Suprapubic skin (tissue), 4 donors: ENCODE results near the gene RPS10. TPM values are rescaled to one million over a fixed set of nuclear protein-coding genes. Genes with fewer than 3 reads are reported as not detected.

ENCODE experiments used
- DNase-seq, 2 donors: peaks; one replicate each; pipeline ENCODE4 v3.0.0-alpha.2; 2019; ENCODE audit warnings: low spot score in 2 of 2
- H3K27ac ChIP-seq: fragments of 200-600 bp; sonication (generic); one replicate; pipeline ENCODE4 v1.5.1; 2019
- H3K27me3 ChIP-seq: fragments of 200-600 bp; sonication (generic); one replicate; pipeline ENCODE4 v1.5.1; 2019
- H3K36me3 ChIP-seq: fragments of 200-600 bp; sonication (generic); one replicate; pipeline ENCODE4 v1.5.1; 2019
- H3K4me1 ChIP-seq: fragments of 200-600 bp; sonication (generic); one replicate; pipeline ENCODE4 v1.5.1; 2019
- H3K4me3 ChIP-seq: fragments of 200-600 bp; sonication (generic); one replicate; pipeline ENCODE4 v1.5.1; 2019; ENCODE audit warnings: mild to moderate bottlenecking
- H3K9me3 ChIP-seq: fragments of 200-600 bp; sonication (generic); one replicate; pipeline ENCODE4 v1.5.1; 2019
- EP300 ChIP-seq: sonication (generic); formaldehyde crosslinking; IDR thresholded peaks from one replicate; pipeline ENCODE4 v1.6.1; 2017; ENCODE audit warnings: antibody characterized with exemption
- POLR2A ChIP-seq, 2 donors: fragments of 450-650 bp; IDR thresholded peaks; one replicate each; pipeline ENCODE4 v1.6.1; 2017; ENCODE audit warnings: antibody characterized with exemption in 2 of 2, mild to moderate bottlenecking in 2 of 2, moderate library complexity in 2 of 2
- POLR2AphosphoS5 ChIP-seq, 3 donors: sonication (generic); formaldehyde crosslinking; IDR thresholded peaks; one replicate each; pipeline ENCODE4 v1.6.1; 2017; ENCODE audit warnings: antibody characterized with exemption in 3 of 3
- WGBS: methylation state at CpG from one replicate; pipeline ENCODE4 v1.1.5; 2018; 5-methylcytosine and 5-hydroxymethylcytosine counted together
- total RNA-seq, 4 donors: library from RNA; depleted of rRNA; stranded (reverse); fragments of >200 nt; gene quantifications; one replicate each; pipeline ENCODE4 v1.1.0, GENCODE V29; 2016
- TF ChIP-seq, protein P1 (sequence below), 2 donors: fragments of 200-600 bp in 1 of 2; fragments of 450-650 bp in 1 of 2; sonication (generic) in 1 of 2; IDR thresholded peaks; one replicate each; pipeline ENCODE4 v1.5.1; 2016 to 2019; ENCODE audit warnings: antibody characterized with exemption in 2 of 2, mild to moderate bottlenecking in 1 of 2, moderate library complexity in 1 of 2

Gene RPS10
- total RNA-seq, 4 donors from 2014 or later: 1,674 to 3,777 (median 3,332) TPM

- Histone ChIP-seq H3K4me1 (peaks cover 24% of the 10 kb centered on the region), H3K9me3 (no peaks in the 10 kb centered on the region), H3K4me3 (no peak overlapping the region), H3K27me3 (no peaks in the 10 kb centered on the region), H3K36me3 (no peaks in the 10 kb centered on the region), H3K27ac (no peak overlapping the region)
- 97% methylated on average over 3 of the region's 3 CpGs for WGBS
- TF ChIP-seq EP300 (no peak), POLR2AphosphoS5 (IDR thresholded peaks at IDR 0.05) (no peak), POLR2A (IDR thresholded peaks at IDR 0.05) (no peak)
- TF ChIP-seq, protein P1, sequence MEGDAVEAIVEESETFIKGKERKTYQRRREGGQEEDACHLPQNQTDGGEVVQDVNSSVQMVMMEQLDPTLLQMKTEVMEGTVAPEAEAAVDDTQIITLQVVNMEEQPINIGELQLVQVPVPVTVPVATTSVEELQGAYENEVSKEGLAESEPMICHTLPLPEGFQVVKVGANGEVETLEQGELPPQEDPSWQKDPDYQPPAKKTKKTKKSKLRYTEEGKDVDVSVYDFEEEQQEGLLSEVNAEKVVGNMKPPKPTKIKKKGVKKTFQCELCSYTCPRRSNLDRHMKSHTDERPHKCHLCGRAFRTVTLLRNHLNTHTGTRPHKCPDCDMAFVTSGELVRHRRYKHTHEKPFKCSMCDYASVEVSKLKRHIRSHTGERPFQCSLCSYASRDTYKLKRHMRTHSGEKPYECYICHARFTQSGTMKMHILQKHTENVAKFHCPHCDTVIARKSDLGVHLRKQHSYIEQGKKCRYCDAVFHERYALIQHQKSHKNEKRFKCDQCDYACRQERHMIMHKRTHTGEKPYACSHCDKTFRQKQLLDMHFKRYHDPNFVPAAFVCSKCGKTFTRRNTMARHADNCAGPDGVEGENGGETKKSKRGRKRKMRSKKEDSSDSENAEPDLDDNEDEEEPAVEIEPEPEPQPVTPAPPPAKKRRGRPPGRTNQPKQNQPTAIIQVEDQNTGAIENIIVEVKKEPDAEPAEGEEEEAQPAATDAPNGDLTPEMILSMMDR (IDR thresholded peaks at IDR 0.05): no peak
- DNase-seq: no peak
These were observed 31.9 kb downstream of the RPS10 start for GRCh38 chr6:34393966-34394305.

DNA sequence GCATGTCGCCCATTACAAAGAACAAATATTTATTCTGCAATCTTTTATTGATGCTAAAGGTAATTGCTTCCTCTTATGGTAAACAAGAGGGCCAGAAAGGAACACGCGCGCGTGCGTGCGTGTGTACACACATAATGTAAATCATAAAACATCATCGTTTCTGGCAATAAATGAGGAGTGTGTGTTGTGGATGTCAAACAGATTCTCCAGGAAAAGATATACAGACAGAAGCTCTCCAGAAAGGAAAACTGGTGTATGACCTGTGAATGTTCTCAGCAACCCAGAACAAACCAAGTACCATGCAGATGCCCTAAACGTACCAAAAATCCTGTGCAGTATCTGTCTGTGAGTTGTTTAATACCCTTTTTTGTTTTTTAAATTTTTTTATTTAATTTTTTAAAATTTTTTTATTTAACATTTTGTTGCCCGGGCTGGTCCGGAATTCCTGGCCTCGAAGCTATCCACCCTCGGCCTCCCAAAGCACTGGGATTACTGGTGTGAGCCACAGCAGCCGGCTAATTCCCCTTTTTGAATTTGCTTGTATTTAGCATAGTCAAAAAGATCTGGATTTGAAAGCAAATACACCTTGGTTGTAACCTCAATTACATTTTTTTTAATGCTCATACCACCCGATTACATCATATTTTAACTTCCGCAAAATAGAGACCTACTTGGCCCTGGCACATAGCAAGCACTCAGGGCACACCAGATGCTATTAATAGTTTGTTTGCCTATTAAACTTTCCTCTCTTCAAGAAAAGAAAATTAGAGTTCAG is 32.5 kb downstream of the RPS10 start:
- no peaks in the 10 kb centered on the region for H3K36me3 ChIP-seq
- DNase-seq: no peak
- TF ChIP-seq POLR2AphosphoS5 (IDR thresholded peaks at IDR 0.05): no peak
- no peak for TF ChIP-seq POLR2A (IDR thresholded peaks at IDR 0.05)
- no peak for TF ChIP-seq EP300
- TF ChIP-seq, protein P1 (IDR thresholded peaks at IDR 0.05): no peak
- no peaks in the 10 kb centered on the region for H3K9me3 ChIP-seq
- H3K27ac ChIP-seq: peak overlapping the region; percentile 89
- H3K4me3 ChIP-seq: peak overlapping the region; percentile 73
- WGBS: 41% methylated on average over 16 of the region's 16 CpGs
- H3K27me3 ChIP-seq: no peaks in the 10 kb centered on the region
- peaks cover 26% of the 10 kb centered on the region for H3K4me1 ChIP-seq

GRCh38 chr6:34392497-34393190 is 33.2 kb downstream of the RPS10 start, which contains the start of gene NUDT3:
TSS of gene NUDT3 (minus strand) at chr6:34392669. CDS start at chr6:34392362, 307 bp downstream.
- Histone ChIP-seq H3K4me3 (peak within 1 kb of the TSS; percentile 73), H3K9me3 (no peaks in the 10 kb centered on the region), H3K4me1 (peaks cover 31% of the 10 kb centered on the region), H3K36me3 (no peaks in the 10 kb centered on the region), H3K27ac (peak within 1 kb of the TSS; percentile 89), H3K27me3 (no peaks in the 10 kb centered on the region)
- 2% methylated on average over 17 of the region's 87 CpGs for WGBS
- TF ChIP-seq POLR2A (IDR thresholded peaks at IDR 0.05): peak in 1 of 2 donors; percentile 56
- no peak for TF ChIP-seq EP300
- TF ChIP-seq POLR2AphosphoS5 (IDR thresholded peaks at IDR 0.05): peak in 2 of 3 donors; percentile 80 to 90
- TF ChIP-seq, protein P1 (IDR thresholded peaks at IDR 0.05): peak; percentile 80 to 81
- DNase-seq: peak; percentile 94 to 95

GRCh38 chr6:34391786-34392496 is 33.9 kb downstream of the RPS10 start:
- H3K36me3 ChIP-seq: no peaks in the 10 kb centered on the region
- H3K9me3 ChIP-seq: no peaks in the 10 kb centered on the region
- no peaks in the 10 kb centered on the region for H3K27me3 ChIP-seq
- H3K27ac ChIP-seq: peak overlapping the region; percentile 89
- H3K4me1 ChIP-seq: peaks cover 31% of the 10 kb centered on the region
- peak overlapping the region; percentile 73 for H3K4me3 ChIP-seq
- 0% methylated on average over 38 of the region's 78 CpGs for WGBS
- DNase-seq: peak; percentile 83 to 88
- TF ChIP-seq POLR2AphosphoS5 (IDR thresholded peaks at IDR 0.05) (no peak), EP300 (no peak)
- TF ChIP-seq, protein P1 (IDR thresholded peaks at IDR 0.05): no peak

DNA sequence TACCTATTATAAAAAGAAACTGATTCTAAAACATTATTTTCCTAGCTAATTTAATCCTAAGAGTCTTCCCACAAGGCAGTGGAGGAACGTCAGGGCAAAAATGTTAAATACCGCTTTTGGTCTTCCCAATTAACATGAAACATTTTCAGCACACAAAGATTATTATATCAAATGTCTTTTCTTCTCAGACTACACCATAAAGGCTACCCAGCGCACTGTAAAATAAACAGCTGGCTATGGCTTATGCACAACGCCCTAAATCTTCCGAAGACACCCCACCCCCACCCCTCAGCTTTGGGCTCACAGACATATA is 34.4 kb downstream of the RPS10 start:
- TF ChIP-seq POLR2A (IDR thresholded peaks at IDR 0.05): no peak
- no peak for TF ChIP-seq EP300
- DNase-seq: no peak
- Histone ChIP-seq H3K27me3 (no peaks in the 10 kb centered on the region), H3K36me3 (no peaks in the 10 kb centered on the region), H3K4me1 (peaks cover 31% of the 10 kb centered on the region), H3K4me3 (peak overlapping the region; percentile 73), H3K9me3 (no peaks in the 10 kb centered on the region), H3K27ac (peak overlapping the region; percentile 89)
- under 1% methylated on average over 5 of the region's 5 CpGs for WGBS
